Measurements from ENCODE around the gene EFTUD2. TPM values are rescaled to one million over a fixed set of nuclear protein-coding genes. Genes with fewer than 3 reads are reported as not detected.

The EFTUD2 gene
- total and polyA plus RNA-seq, 2 of the 4 experiments (the other 2 are of a cell fraction) = 72.5 to 126 TPM

GRCh38 chr17:44892250-44892649 lies 7.0 kb downstream of the EFTUD2 start:
- Histone ChIP-seq H4K8ac (ENCODE audit: low read depth in 2 of 2, low read length in 2 of 2) (no peak overlapping the region), H2AK5ac (ENCODE audit: low read depth, low read length) (no peak overlapping the region), H4K20me1 (ENCODE audit: insufficient read depth, low read length) (peaks cover 23% of the 10 kb centered on the region), H3K4me3 (ENCODE audit: insufficient read depth, low read depth, low read length) (no peak overlapping the region), H3K9me3 (ENCODE audit: control insufficient read depth, insufficient read depth, low read length) (no peaks in the 10 kb centered on the region), H2AK9ac (replicated peaks; ENCODE audit: low read depth, low read length, poor library complexity) (no peak overlapping the region), H2BK120ac (ENCODE audit: low read depth, low read length) (no peak overlapping the region), H2AFZ (replicated peaks; ENCODE audit: low read length, poor library complexity) (no peak overlapping the region), H2BK15ac (ENCODE audit: low read depth, low read length) (no peak overlapping the region), H3K14ac (replicated peaks; ENCODE audit: low read depth, low read length) (no peak overlapping the region), H3K9ac (ENCODE audit: low read depth, low read length) (no peak overlapping the region), H3K36me3 (ENCODE audit: control insufficient read depth, insufficient read depth, low read length) (peaks cover 20% of the 10 kb centered on the region), H3K9me1 (ENCODE audit: insufficient read depth, low read length) (peaks cover 8% of the 10 kb centered on the region), H3K27ac (ENCODE audit: insufficient read depth, low read length) (no peak overlapping the region), H3K18ac (ENCODE audit: low read depth, low read length) (no peak overlapping the region), H3K56ac (ENCODE audit: extremely low read depth, insufficient read depth, low read length) (no peak overlapping the region), H3K4me2 (ENCODE audit: low read depth, low read length) (no peak overlapping the region), H2BK5ac (ENCODE audit: low read depth, low read length, poor library complexity, severe bottlenecking) (no peak overlapping the region), H3K27me3 (ENCODE audit: control insufficient read depth, insufficient read depth, low read length) (no peaks in the 10 kb centered on the region), H4K5ac (ENCODE audit: low read depth, low read length) (no peak overlapping the region), H3K23ac (ENCODE audit: low read depth, low read length) (no peak overlapping the region), H4K91ac (ENCODE audit: insufficient read depth, low read depth, low read length) (no peak overlapping the region), H3K4ac (ENCODE audit: low read depth, low read length) (no peak overlapping the region), H2BK20ac (ENCODE audit: low read depth, low read length) (no peak overlapping the region), H3K4me1 (ENCODE audit: control insufficient read depth, insufficient read depth, low read length) (no peaks in the 10 kb centered on the region), H3K79me1 (ENCODE audit: low read depth in 1 of 2, low read length in 2 of 2) (peaks cover 21 to 55% of the 10 kb centered on the region in 2 experiments)
- in situ Hi-C loops (cut with MboI; ENCODE audit: low sequenced_read_pairs) (no loop called here), dilution Hi-C loops (cut with HindIII; ENCODE audit: low sequenced_read_pairs, unreplicated experiment) (no loop called here), intact Hi-C loops (cut with micrococcal nuclease) (no loop called here)
- DNase-seq (no peak), ATAC-seq (ENCODE audit: low read depth) (no peak)
- TF ChIP-seq, protein P1, sequence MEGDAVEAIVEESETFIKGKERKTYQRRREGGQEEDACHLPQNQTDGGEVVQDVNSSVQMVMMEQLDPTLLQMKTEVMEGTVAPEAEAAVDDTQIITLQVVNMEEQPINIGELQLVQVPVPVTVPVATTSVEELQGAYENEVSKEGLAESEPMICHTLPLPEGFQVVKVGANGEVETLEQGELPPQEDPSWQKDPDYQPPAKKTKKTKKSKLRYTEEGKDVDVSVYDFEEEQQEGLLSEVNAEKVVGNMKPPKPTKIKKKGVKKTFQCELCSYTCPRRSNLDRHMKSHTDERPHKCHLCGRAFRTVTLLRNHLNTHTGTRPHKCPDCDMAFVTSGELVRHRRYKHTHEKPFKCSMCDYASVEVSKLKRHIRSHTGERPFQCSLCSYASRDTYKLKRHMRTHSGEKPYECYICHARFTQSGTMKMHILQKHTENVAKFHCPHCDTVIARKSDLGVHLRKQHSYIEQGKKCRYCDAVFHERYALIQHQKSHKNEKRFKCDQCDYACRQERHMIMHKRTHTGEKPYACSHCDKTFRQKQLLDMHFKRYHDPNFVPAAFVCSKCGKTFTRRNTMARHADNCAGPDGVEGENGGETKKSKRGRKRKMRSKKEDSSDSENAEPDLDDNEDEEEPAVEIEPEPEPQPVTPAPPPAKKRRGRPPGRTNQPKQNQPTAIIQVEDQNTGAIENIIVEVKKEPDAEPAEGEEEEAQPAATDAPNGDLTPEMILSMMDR (conservative IDR thresholded peaks at IDR 0.05; ENCODE audit: low read depth, low read length) = no peak
- TF ChIP-seq BHLHE40 (IDR thresholded peaks at IDR 0.05; ENCODE audit: low read depth, low read length) (no peak), FOS (IDR thresholded peaks at IDR 0.05; ENCODE audit: low read depth, low read length) (no peak), POLR2A (IDR thresholded peaks at IDR 0.05; ENCODE audit: low read depth, low read length) (no peak), CHD1 (IDR thresholded peaks at IDR 0.05; ENCODE audit: low read depth, low read length) (no peak), MAZ (IDR thresholded peaks at IDR 0.05; ENCODE audit: borderline replicate concordance, low read depth, low read length) (no peak), MXI1 (IDR thresholded peaks at IDR 0.05; ENCODE audit: borderline replicate concordance, low read depth, low read length) (no peak)
- no TSS peak for BruUV-seq (replicated peaks)
- ChIA-PET CTCF (interaction anchor here (1.2 kb wide), 1 partner anchor 243 kb away, joined by 3 read pairs; the partner anchor contains the start of gene ACBD4), POLR2A (ENCODE audit: unreplicated experiment) (no interaction called here)

Measured in IMR-90 (cell line).